Ureter (tissue), 1 donor: ENCODE data around the gene CLTRN. TPM values are rescaled to one million over a fixed set of nuclear protein-coding genes. Genes with fewer than 3 reads are reported as not detected.
"Not testable (repeated sequence)": the region's sequence is repeated elsewhere in the genome, so short reads cannot be mapped to it uniquely, and the experiment has no call there.

ENCODE experiments used
- DNase-seq: peaks from one replicate; pipeline ENCODE4 v3.0.0-alpha.2; 2020; ENCODE audit warnings: low spot score
- total RNA-seq: library from RNA; stranded (reverse); gene quantifications from one replicate; pipeline ENCODE4 v1.2.4, GENCODE V29; 2023
- donor health status: DM: yes; HTN: yes; CAD: no.

CLTRN gene
- total RNA-seq, 1 donor from 2014 or later, result 2.2 TPM

- not testable (repeated sequence) for DNase-seq
Measured at GRCh38 chrX:15647510-15647909, 17.1 kb downstream of the CLTRN start.

- DNase-seq, result no peak
Measured at GRCh38 chrX:15646543-15646942, 18.1 kb downstream of the CLTRN start.

DNA sequence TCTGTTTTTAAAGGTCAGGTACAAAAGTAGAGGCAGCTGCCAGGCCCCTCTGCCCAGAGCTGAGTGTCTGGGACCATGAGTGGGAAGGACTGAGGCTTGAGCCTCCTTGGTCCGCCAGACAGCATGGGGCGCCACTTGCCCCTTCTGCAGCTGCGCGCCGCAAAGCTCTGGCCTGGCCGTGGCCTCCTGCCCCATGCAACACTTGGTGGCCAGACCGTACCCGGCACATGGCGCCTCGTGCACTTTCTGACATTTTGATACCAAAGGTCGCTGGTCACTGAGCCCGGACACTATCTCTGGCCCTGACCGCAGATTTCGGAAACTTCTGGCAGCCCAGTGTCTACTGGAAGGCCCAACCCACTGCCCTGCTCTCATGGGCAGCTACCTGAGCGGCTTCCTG is 18.6 kb downstream of the CLTRN start:
- DNase-seq, result no peak

DNA sequence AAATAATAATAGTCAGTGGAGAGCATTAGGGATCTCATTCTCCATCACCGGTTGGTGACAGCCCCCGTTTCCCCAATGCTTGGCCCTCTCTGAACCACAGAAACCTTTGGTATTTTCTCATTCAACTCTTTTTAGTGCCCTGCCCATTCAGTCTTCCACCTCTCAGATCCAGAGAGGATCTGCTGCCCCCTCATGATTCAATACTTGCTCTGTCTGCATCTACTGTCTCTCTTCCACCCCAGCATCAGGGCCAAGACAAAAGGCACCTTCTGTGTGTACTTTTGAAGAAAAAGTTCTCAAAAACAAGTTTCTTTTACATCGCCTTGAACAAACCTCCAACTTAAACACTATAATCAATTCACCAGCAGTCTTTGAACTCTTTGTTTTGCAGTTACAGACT is 19.3 kb downstream of the CLTRN start:
- no peak for DNase-seq

DNA sequence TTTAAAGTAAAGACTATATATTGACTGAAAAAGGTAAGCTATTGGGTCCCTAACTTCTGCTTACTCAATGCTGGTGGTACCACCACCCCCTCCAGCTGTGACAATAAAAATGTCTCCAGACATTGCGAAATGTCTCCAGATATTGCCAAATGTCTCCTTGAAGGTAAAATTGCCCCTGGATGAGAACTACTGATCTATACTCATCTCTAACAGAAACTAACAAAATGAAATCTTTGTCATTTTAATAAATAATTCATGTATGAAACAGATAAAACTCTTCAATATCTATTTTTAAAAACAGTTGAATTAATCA is 20.1 kb downstream of the CLTRN start:
- DNase-seq, result no peak

DNA sequence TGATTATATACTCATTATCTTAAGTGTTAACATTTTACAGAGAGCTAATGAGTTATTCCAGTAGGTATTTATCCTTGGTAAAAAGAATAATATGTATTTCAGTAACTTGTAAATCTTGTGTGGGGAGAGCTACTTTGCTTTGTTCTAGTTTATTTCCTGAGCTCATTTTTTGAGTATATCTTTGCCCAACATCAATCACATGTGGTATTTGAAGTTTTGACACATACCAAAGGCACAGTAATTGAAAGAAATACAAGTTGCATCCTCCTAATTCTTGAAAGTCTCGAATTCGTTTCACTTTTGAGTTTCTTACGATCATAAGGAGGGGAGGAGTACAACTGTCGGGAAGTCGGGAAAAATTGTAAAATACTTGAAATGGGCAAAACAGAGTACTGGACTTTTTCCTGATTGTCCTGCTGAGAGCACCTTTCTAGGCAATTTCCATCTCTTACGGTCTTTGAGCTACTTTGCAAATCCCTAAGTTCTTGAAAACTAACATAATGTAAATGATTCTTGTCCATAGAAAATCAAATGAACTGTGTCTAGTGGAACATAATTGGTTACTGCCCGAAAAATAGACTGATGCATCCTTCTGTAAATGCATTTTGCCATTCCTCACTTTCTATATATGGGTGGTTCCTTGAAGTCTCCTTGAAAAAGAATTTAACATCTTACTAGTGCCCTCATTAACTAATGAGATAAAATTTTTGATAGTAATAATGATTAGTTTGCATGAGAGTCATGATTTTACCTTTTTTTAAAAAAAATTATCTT is 20.6 kb downstream of the CLTRN start:
- no peak for DNase-seq

GRCh38 chrX:15631637-15632036 is 33.0 kb downstream of the CLTRN start:
- no peak for DNase-seq

DNA sequence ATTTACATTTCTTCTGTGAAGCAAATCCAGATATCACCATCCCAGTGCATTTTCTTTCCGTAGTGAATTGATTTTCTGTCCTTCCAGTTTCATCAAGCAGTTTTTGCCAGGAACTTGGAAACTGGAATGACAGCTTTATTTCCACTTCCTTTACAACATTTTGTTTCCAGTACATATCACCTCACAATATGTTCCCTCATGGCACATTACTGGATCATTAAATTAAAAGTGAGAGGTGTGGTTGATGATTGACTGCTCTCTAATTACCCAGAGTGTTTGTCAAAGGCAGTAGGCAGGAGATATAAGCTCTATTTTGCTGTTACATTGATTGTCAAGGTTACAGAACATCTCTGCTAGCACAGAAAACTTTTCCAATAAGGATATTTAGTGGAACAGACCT is 41.6 kb downstream of the CLTRN start:
- DNase-seq, result no peak

GRCh38 chrX:15619053-15619755 is 45.4 kb downstream of the CLTRN start:
- DNase-seq, result no peak

DNA sequence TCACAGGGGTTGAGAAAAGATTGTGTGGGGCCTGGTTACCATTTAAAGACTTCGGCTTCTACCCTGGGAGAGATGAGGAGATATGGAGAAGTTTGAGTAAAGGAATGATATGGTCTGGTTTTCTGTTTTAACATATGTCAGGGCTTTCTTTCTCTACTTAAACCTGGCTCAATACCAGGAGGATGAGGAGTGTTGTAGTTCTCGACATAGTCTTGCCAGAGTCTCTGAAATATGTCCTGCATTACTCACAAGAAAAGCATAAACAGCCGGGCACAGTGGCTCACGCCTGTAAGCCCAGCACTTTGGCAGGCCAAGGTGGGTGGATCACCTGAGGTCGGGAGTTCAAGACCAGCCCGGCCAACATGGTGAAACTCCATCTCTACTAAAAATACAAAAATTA is 47.5 kb downstream of the CLTRN start:
- no peak for DNase-seq

DNA sequence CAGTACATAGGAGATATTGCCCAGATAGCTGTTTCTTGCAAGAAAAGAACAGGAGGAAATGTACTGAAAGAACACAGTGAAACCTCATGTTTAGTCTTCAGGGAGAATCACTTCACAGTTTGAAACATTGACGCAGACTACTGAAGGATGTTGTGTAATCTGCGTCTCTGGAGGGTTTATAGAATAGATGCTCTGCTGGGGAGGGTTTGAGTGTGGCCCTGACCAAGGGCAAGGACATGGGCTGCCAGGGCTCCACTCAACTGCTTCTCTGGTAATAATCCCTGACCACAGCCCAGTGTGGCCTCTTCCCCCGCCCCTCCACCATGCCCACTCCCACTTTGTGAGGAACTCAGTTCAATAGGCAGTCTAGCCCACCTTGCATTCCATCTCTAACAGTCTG is 48.1 kb downstream of the CLTRN start:
- DNase-seq, result no peak

DNA sequence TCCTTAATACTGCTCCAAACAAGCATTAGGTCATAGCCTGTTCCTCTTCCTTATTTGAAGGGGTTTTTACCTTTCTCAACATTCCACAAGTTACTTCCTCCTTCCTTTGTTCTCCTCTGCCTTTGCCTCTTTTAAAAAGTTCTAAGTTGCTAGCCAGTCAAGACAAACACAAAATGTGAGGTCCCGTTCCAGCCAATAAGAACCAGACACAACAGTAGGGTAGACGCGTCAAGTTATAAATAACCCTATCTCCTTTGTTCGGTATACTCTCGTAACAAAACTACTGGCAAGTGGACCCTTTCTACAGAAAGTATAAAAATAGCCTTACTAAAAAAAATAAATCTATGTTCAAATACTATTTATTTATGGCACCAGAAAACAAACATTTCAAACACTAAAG is 57.5 kb downstream of the CLTRN start:
- no peak for DNase-seq

GRCh38 chrX:15606136-15606535 is 58.5 kb downstream of the CLTRN start:
- no peak for DNase-seq

DNA sequence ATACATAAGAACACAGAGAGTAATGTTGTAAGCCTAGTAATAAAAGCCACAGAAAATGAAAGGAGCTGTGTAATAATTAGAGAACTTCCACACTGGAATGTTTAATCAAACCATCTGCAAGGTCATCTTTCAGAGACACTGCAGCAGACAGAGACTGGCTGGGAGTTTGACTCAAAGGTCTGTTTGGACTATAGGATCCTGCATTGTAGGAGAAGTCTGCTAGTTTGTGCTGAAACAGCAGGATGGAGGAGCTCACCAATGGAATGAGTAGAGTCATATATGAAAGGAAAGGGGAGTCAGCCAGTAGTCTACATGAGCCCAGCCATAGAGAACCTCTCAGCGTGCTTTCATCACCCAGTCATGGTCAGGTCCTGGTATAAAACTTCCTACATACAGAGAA is 59.4 kb downstream of the CLTRN start:
- DNase-seq, result no peak

- no peak for DNase-seq
Measured at GRCh38 chrX:15602761-15603160, 61.8 kb downstream of the CLTRN start.

DNA sequence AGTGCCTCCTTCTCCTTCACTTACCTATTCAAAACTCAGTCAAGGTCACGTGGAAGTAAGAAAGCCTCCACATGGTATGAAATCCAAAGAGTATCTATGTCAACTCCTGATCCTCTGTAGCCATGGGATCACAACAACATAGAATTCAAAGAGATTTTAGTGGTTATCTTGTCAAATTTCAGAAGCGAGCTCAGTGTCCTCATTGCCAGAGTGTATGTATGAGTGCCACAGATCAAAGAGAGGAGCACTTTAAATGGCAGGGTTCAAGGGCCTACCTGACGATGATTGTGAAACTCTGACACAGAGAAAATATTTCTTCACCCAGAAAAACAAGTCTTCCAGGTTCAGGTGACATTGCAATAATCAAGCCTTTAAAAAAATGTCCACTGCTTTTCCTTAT is 62.7 kb downstream of the CLTRN start:
- DNase-seq, result no peak

DNA sequence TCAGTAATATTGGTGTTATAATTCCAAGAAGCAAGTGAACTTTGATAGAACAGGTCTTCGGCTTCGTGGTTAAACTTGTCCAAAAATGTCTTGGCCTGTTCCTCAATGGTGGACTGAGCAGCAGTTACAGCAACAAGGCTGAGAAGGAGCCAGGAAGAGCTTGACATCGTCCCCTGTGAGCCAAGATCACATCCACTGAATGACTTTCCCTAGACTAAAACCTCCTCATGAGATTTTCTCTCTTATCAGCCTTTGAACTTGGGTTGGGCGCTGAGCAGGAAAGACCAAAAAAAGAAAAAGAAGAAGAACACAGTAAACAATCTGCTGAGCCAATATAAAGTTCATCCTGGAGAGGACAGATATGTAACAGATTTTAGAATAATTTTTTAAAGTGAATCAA is 63.9 kb downstream of the CLTRN start, which contains the start of gene ACE2:
ACE2 (minus strand) TSS at position 216 of the 400 bp plus-strand sequence; CDS start at position 167, 49 bp downstream.
- no peak for DNase-seq

- no peak for DNase-seq
Measured at GRCh38 chrX:15600049-15600448, 64.6 kb downstream of the CLTRN start.

DNA sequence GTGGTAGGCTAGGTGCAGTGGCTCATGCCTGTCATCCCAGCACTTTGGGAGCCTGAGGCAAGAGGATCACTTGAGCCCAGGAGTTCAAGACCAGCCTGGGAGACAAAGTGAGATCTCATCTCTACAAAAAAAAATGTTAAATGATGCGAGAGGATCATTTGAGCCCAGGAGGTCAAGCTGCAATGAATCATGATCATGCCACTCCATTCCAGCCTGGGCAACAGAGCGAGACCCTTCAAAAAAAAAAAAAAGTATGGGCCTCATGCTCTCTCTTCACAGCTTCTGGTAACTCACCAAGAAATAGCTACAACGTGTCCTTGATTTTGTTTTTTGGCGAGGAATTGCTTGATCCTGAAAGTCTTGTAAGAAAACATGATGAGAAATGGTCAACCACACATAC is 65.1 kb downstream of the CLTRN start:
- DNase-seq, result no peak

GRCh38 chrX:15598026-15598425 is 66.6 kb downstream of the CLTRN start:
- no peak for DNase-seq

DNA sequence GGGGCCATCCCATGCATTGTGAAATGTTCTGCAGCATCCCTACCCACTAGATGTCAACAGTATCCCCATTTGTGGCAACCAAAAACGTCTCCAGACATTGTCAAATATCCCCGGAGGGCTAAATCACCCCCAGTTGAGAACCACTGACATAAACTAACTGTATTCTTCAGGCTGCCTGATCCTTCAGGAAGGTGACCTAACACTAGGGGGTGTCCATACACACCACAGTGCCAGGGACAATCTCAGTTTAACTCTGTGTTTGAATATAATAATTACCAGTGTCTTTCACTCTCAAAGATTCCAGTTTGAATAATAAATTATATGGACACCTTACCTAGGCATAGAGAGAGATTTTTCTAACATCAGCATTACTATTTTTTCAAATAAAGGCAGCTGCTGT is 70.2 kb downstream of the CLTRN start:
- DNase-seq, result no peak

- DNase-seq, result no peak
Measured at GRCh38 chrX:15579778-15580747, 84.5 kb downstream of the CLTRN start.
